HepG2 (cell line): ENCODE data around the gene POC1B. TPM values are rescaled to one million over a fixed set of nuclear protein-coding genes. Genes with fewer than 3 reads are reported as not detected.
A peak's percentile ranks its signal among the peaks of the same experiment; 100 is the strongest.

Experiments
- GABPB1 ChIP-seq: IDR thresholded peaks from 2 replicates; pipeline ENCODE4 v1.6.1; 2016; ENCODE audit warnings: mild to moderate bottlenecking, missing genetic modification reagents, moderate library complexity, missing compliant biosample characterization
- HDAC6 ChIP-seq: fragments of 200-600 bp; sonication (generic); IDR thresholded peaks from 2 replicates; pipeline ENCODE4 v1.7.0; 2017; ENCODE audit warnings: mild to moderate bottlenecking, antibody characterized with exemption, low read length, low read depth
- KDM2A ChIP-seq: sonication (generic); formaldehyde crosslinking; IDR thresholded peaks from 2 replicates; pipeline ENCODE4 v1.4.0; 2020; ENCODE audit warnings: low read depth, missing genetic modification reagents, borderline replicate concordance
- MATR3 ChIP-seq: sonication (generic); formaldehyde crosslinking; IDR thresholded peaks from 2 replicates; pipeline ENCODE4 v1.4.0; 2020; ENCODE audit warnings: missing genetic modification reagents
- MEIS1 ChIP-seq: sonication (generic); formaldehyde crosslinking; IDR thresholded peaks from 2 replicates; pipeline ENCODE4 v1.9.0; 2021; ENCODE audit warnings: mild to moderate bottlenecking, missing genetic modification reagents, moderate library complexity, borderline replicate concordance
- NCOA2 ChIP-seq: sonication (generic); formaldehyde crosslinking; IDR thresholded peaks from 2 replicates; pipeline ENCODE4 v1.8.0; 2022; ENCODE audit warnings: inconsistent platforms
- NR3C1 ChIP-seq: sonication (generic); formaldehyde crosslinking; IDR thresholded peaks from 2 replicates; pipeline ENCODE4 v1.4.0; 2020; ENCODE audit warnings: missing genetic modification reagents
- POGZ ChIP-seq: sonication (generic); formaldehyde crosslinking; IDR thresholded peaks from 2 replicates; pipeline ENCODE4 v1.4.0; 2020; ENCODE audit warnings: mild to moderate bottlenecking, missing genetic modification reagents
- RFX5 ChIP-seq: IDR thresholded peaks from 2 replicates; pipeline ENCODE4 v1.6.1; 2011; ENCODE audit warnings: low read depth, low read length, improper control_type of control experiment
- ZNF337 ChIP-seq: sonication (generic); formaldehyde crosslinking; IDR thresholded peaks from 2 replicates; pipeline ENCODE4 v1.5.1; 2020; ENCODE audit warnings: missing genetic modification reagents, low read depth, mild to moderate bottlenecking, borderline replicate concordance
- ZNF772 ChIP-seq: sonication (generic); formaldehyde crosslinking; IDR thresholded peaks from 2 replicates; pipeline ENCODE4 v1.5.0; 2020; ENCODE audit warnings: mild to moderate bottlenecking, missing genetic modification reagents
- ZSCAN31 ChIP-seq: sonication (generic); formaldehyde crosslinking; IDR thresholded peaks from 2 replicates; pipeline ENCODE4 v1.5.0; 2020; ENCODE audit warnings: low read depth, mild to moderate bottlenecking, missing genetic modification reagents
- polyA plus RNA-seq, 8 experiments: library from polyadenylated mRNA; depleted of rRNA in 3 of 8; stranded (reverse) in 7 of 8; unstranded in 1 of 8; fragments of >200 nt; fragmentation: Illumina TruSeq in 4 of 8; extraction: Trizol in 4 of 8; gene quantifications; 2 replicates each; pipeline versions ENCODE4 v1.2.1 to v1.2.3, GENCODE V29; 2011 to 2016; ENCODE audit warnings: low read depth in 4 of 8, missing spikeins in 1 of 8, mixed read lengths in 1 of 8; ENCODE audit not compliant: insufficient read depth in 1 of 8
- total RNA-seq, 5 experiments: library from RNA; depleted of rRNA; stranded (reverse); fragments of >200 nt; fragmentation: Illumina TruSeq; extraction: Trizol; gene quantifications; 2 replicates each; pipeline ENCODE4 v1.2.3, GENCODE V29; 2016; ENCODE audit warnings: low read depth in 1 of 5
- TF ChIP-seq, protein P1 (sequence below): sonication (generic); formaldehyde crosslinking; IDR thresholded peaks from 2 replicates; pipeline ENCODE4 v1.4.0; 2020; ENCODE audit warnings: missing genetic modification reagents, borderline replicate concordance
- TF ChIP-seq, protein P2 (sequence below): sonication (generic); formaldehyde crosslinking; IDR thresholded peaks from 2 replicates; pipeline ENCODE4 v1.5.0; 2020; ENCODE audit warnings: mild to moderate bottlenecking, missing genetic modification reagents, moderate library complexity
- TF ChIP-seq, protein P3 (sequence below): sonication (generic); formaldehyde crosslinking; IDR thresholded peaks from 2 replicates; pipeline ENCODE4 v1.5.1; 2020; ENCODE audit warnings: missing genetic modification reagents, mild to moderate bottlenecking, borderline replicate concordance
- TF ChIP-seq, protein P4 (sequence below): sonication (generic); formaldehyde crosslinking; IDR thresholded peaks from 2 replicates; pipeline ENCODE4 v1.8.1; 2023; ENCODE audit warnings: mild to moderate bottlenecking, missing genetic modification reagents
- TF ChIP-seq, protein P5 (sequence below): sonication (generic); formaldehyde crosslinking; IDR thresholded peaks from 2 replicates; pipeline ENCODE4 v1.4.0; 2020; ENCODE audit warnings: missing genetic modification reagents
- TF ChIP-seq, protein P6 (sequence below): sonication (generic); formaldehyde crosslinking; IDR thresholded peaks from 2 replicates; pipeline ENCODE4 v1.8.1; 2022; ENCODE audit warnings: low read depth, mild to moderate bottlenecking, missing genetic modification reagents

POC1B gene
- total and polyA plus RNA-seq, 2 of the 13 experiments (the other 11 are each of a cell fraction or from before 2014, with no cell fraction given) = 9.3 to 11.0 TPM

DNA sequence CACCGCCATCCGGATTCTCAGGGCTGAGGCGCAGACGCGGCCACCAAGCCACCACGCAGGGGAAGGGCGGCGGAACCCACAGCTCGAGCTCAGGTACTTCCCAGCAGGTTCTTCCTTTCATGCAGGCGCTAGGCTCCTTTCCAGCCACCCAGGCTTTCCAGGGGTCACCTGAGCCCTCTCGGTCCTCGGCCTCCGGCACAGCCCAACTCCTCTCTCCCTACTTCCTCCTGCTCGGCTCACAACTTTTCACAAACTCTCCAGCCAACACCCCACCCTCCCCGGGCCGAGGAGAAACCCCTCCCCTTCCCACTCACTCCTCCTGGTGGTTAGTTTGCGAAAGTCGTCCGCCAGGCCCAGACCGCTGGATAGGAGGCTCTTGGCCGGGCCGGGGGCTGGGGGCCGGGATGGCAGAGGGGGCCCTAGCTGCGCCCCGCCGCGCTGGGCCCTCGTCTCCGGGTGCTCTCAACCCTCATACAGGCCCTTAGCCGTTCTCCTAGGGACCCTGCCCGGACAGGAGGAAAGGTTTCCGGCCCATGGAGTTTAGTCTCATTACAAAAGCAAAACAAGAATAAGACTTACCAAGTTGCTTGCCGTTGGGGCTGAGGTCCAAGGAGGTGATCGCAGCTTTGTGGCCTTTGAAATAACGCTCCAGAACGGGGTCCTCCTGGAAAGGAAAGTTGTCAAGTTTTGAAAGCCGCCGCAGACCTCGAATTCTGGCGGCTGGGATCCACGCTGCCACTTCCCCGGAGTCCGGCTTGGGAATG is 1.1 kb downstream of the POC1B start, which contains the start of gene GALNT4 (continued):
- TF ChIP-seq, protein P1, sequence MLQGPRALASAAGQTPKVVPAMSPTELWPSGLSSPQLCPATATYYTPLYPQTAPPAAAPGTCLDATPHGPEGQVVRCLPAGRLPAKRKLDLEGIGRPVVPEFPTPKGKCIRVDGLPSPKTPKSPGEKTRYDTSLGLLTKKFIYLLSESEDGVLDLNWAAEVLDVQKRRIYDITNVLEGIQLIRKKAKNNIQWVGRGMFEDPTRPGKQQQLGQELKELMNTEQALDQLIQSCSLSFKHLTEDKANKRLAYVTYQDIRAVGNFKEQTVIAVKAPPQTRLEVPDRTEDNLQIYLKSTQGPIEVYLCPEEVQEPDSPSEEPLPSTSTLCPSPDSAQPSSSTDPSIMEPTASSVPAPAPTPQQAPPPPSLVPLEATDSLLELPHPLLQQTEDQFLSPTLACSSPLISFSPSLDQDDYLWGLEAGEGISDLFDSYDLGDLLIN = no peak
- TF ChIP-seq ZNF772 (CRISPR knock-in tag) = no peak
- peak; percentile 47; the same call in 1 of the 2 replicates for TF ChIP-seq POGZ (CRISPR knock-in tag)
- TF ChIP-seq ZSCAN31 (CRISPR knock-in tag) = no peak
- TF ChIP-seq, protein P2, sequence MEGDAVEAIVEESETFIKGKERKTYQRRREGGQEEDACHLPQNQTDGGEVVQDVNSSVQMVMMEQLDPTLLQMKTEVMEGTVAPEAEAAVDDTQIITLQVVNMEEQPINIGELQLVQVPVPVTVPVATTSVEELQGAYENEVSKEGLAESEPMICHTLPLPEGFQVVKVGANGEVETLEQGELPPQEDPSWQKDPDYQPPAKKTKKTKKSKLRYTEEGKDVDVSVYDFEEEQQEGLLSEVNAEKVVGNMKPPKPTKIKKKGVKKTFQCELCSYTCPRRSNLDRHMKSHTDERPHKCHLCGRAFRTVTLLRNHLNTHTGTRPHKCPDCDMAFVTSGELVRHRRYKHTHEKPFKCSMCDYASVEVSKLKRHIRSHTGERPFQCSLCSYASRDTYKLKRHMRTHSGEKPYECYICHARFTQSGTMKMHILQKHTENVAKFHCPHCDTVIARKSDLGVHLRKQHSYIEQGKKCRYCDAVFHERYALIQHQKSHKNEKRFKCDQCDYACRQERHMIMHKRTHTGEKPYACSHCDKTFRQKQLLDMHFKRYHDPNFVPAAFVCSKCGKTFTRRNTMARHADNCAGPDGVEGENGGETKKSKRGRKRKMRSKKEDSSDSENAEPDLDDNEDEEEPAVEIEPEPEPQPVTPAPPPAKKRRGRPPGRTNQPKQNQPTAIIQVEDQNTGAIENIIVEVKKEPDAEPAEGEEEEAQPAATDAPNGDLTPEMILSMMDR (CRISPR knock-in tag) = peak; percentile 83
- TF ChIP-seq MEIS1 = no peak
- TF ChIP-seq GABPB1 (CRISPR knock-in tag) = peak; percentile 48; the same call in 1 of the 2 replicates
- TF ChIP-seq NCOA2 (CRISPR knock-in tag) = no peak; the same call in 1 of the 2 replicates
- no peak for TF ChIP-seq RFX5
- peak; percentile 80 for TF ChIP-seq KDM2A (CRISPR knock-in tag)
- TF ChIP-seq, protein P3, sequence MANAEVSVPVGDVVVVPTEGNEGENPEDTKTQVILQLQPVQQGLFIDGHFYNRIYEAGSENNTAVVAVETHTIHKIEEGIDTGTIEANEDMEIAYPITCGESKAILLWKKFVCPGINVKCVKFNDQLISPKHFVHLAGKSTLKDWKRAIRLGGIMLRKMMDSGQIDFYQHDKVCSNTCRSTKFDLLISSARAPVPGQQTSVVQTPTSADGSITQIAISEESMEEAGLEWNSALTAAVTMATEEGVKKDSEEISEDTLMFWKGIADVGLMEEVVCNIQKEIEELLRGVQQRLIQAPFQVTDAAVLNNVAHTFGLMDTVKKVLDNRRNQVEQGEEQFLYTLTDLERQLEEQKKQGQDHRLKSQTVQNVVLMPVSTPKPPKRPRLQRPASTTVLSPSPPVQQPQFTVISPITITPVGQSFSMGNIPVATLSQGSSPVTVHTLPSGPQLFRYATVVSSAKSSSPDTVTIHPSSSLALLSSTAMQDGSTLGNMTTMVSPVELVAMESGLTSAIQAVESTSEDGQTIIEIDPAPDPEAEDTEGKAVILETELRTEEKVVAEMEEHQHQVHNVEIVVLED (CRISPR knock-in tag) = no peak
- TF ChIP-seq HDAC6 = no peak
- TF ChIP-seq, protein P4, sequence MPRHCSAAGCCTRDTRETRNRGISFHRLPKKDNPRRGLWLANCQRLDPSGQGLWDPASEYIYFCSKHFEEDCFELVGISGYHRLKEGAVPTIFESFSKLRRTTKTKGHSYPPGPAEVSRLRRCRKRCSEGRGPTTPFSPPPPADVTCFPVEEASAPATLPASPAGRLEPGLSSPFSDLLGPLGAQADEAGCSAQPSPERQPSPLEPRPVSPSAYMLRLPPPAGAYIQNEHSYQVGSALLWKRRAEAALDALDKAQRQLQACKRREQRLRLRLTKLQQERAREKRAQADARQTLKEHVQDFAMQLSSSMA (CRISPR knock-in tag) = 0 out of 2 replicates have a peak, but pooled peaks have one; percentile 19
- TF ChIP-seq, protein P5, sequence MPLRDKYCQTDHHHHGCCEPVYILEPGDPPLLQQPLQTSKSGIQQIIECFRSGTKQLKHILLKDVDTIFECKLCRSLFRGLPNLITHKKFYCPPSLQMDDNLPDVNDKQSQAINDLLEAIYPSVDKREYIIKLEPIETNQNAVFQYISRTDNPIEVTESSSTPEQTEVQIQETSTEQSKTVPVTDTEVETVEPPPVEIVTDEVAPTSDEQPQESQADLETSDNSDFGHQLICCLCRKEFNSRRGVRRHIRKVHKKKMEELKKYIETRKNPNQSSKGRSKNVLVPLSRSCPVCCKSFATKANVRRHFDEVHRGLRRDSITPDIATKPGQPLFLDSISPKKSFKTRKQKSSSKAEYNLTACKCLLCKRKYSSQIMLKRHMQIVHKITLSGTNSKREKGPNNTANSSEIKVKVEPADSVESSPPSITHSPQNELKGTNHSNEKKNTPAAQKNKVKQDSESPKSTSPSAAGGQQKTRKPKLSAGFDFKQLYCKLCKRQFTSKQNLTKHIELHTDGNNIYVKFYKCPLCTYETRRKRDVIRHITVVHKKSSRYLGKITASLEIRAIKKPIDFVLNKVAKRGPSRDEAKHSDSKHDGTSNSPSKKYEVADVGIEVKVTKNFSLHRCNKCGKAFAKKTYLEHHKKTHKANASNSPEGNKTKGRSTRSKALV (CRISPR knock-in tag) = no peak
- TF ChIP-seq, protein P6, sequence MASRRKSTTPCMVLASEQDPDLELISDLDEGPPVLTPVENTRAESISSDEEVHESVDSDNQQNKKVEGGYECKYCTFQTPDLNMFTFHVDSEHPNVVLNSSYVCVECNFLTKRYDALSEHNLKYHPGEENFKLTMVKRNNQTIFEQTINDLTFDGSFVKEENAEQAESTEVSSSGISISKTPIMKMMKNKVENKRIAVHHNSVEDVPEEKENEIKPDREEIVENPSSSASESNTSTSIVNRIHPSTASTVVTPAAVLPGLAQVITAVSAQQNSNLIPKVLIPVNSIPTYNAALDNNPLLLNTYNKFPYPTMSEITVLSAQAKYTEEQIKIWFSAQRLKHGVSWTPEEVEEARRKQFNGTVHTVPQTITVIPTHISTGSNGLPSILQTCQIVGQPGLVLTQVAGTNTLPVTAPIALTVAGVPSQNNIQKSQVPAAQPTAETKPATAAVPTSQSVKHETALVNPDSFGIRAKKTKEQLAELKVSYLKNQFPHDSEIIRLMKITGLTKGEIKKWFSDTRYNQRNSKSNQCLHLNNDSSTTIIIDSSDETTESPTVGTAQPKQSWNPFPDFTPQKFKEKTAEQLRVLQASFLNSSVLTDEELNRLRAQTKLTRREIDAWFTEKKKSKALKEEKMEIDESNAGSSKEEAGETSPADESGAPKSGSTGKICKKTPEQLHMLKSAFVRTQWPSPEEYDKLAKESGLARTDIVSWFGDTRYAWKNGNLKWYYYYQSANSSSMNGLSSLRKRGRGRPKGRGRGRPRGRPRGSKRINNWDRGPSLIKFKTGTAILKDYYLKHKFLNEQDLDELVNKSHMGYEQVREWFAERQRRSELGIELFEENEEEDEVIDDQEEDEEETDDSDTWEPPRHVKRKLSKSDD (CRISPR knock-in tag) = no peak
- TF ChIP-seq MATR3 (CRISPR knock-in tag) = no peak
- TF ChIP-seq ZNF337 (CRISPR knock-in tag) = no peak
- TF ChIP-seq NR3C1 (CRISPR knock-in tag) = no peak
